ENCODE data around the gene MB.
A peak's percentile ranks its signal among the peaks of the same experiment; 100 is the strongest.

The MB gene

DNA sequence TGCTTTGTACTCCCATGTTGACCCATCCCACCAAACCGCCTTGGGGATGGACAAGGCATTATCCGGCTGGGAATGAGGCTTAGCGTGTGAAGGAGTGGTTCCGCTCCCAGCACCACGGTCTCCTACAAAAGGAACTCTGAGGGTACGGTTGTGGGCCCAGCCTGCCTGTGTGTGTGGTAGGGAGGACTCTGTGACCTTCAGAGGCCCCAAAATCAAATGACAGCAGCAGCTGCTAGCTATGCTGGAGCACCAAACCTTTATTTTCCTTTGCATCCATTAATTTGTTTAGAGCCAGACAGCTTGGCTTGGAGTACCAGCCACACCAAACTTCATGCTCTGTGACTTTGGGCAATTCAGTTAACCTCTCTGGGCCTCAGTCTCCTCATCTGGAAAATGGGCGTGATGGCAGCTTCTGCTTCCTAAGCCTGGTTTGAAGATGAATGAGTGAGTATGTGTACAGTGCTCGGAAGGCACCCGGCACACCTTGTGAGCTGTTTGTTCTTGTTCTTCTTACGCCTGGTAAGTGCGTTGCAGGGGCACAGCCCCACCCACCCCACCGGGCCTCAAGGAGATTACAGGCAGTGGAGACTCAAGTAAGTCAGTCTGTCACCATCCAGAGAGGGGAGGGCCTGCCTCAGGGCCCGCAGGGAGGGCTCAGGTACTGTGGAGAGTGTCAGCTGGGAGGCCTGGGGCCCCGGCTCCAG, 25.3 kb downstream of the MB start:
- peak overlapping the region; percentile 16 for H2BK12ac ChIP-seq (ENCODE audit: low read length)

DNA sequence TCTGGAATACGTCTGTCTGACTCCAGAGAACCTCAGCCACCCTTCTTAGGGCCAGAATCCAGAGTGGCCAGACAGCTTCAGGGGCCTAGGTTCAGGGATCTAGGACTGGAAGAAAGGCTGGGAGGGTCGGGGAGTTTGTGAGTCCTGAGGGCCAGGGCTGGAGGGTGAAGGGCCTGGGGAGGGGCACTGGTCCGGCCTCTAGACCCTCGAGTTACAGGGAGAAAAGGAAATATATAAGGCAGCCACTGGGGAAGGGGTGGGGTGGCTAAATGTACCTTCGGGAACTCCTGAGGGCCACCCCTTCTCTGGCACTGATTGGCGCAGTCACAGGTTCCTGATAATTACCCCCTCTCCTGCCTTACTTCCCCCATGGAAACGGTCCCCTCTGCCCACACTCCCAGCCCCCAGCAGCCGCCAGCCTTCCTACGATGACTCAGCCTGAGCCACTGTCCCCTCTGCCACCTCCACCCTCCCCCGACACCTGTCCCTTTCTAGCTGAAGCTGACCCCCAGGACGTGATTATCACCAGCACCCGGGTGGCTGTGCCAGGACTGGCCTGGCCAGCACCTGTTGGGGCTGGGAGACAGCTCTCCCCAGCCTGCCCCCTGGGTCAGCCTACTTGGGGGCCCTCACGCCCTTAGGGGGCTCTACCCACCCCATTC, 26.4 kb downstream of the MB start:
- no peak for DNase-seq
- Histone ChIP-seq H3K27ac (ENCODE audit: low read depth, low read length) (no peak overlapping the region), H3K4me3 (ENCODE audit: low read depth, low read length) (no peak overlapping the region), H3K9ac (ENCODE audit: low read length) (no peak overlapping the region), H2AK5ac (ENCODE audit: low read length) (peak overlapping the region; percentile 51), H3K18ac (ENCODE audit: low read length) (no peak overlapping the region), H2AFZ (ENCODE audit: insufficient read depth, low read length, poor library complexity) (no peak overlapping the region), H4K8ac (ENCODE audit: low read depth, low read length) (no peak overlapping the region), H3K4me2 (ENCODE audit: low read length) (no peak overlapping the region), H3K79me1 (ENCODE audit: low read length) (peaks cover 11% of the 10 kb centered on the region), H3K79me2 (ENCODE audit: control insufficient read depth, insufficient read depth, low read length, poor library complexity) (no peaks in the 10 kb centered on the region), H3K4me1 (ENCODE audit: control insufficient read depth in 1 of 2, insufficient read depth in 2 of 2, low read length in 2 of 2) (peaks cover 19 to 29% of the 10 kb centered on the region in 2 experiments), H4K91ac (ENCODE audit: low read depth, low read length) (no peak overlapping the region), H2BK120ac (ENCODE audit: insufficient read depth, low read length, poor library complexity) (peak overlapping the region; percentile 14), H3K27me3 (ENCODE audit: insufficient read depth, low read length) (no peaks in the 10 kb centered on the region), H3K14ac (ENCODE audit: low read length) (no peak overlapping the region), H2BK5ac (ENCODE audit: low read depth, low read length, poor library complexity) (peak overlapping the region; percentile 23), H3K36me3 (ENCODE audit: control insufficient read depth in 1 of 2, insufficient read depth in 2 of 2, low read length in 2 of 2) (no peaks in the 10 kb centered on the region), H3K4ac (ENCODE audit: low read depth, low read length) (no peak overlapping the region), H3K23ac (ENCODE audit: low read length) (no peak overlapping the region), H2BK12ac (ENCODE audit: low read length) (peak overlapping the region; percentile 52), H3K9me3 (ENCODE audit: insufficient read depth, low read depth, low read length) (peaks cover 2% of the 10 kb centered on the region), H4K12ac (ENCODE audit: low read depth, low read length) (no peak overlapping the region)
- no CpG with 5 or more reads among the region's 13 CpGs for WGBS (ENCODE audit: extremely low coverage, insufficient coverage, insufficient read length)

More for the DNA sequence above, 25.3 kb downstream of the MB start:
- no peaks in the 10 kb centered on the region for H3K36me3 ChIP-seq (ENCODE audit: control insufficient read depth in 1 of 2, insufficient read depth in 2 of 2, low read length in 2 of 2)
- no CpG with 5 or more reads among the region's 14 CpGs for WGBS (ENCODE audit: extremely low coverage, insufficient coverage, insufficient read length)
- H3K9ac ChIP-seq (ENCODE audit: low read length), result no peak overlapping the region
- H3K18ac ChIP-seq (ENCODE audit: low read length), result peak overlapping the region; percentile 35
- no peak overlapping the region for H3K27ac ChIP-seq (ENCODE audit: low read depth, low read length)
- H4K91ac ChIP-seq (ENCODE audit: low read depth, low read length), result no peak overlapping the region
- H2BK5ac ChIP-seq (ENCODE audit: low read depth, low read length, poor library complexity), result no peak overlapping the region
- peaks cover 19 to 34% of the 10 kb centered on the region in 2 experiments for H3K4me1 ChIP-seq (ENCODE audit: control insufficient read depth in 1 of 2, insufficient read depth in 2 of 2, low read length in 2 of 2)
- no peak overlapping the region for H2AFZ ChIP-seq (ENCODE audit: insufficient read depth, low read length, poor library complexity)
- H4K12ac ChIP-seq (ENCODE audit: low read depth, low read length), result no peak overlapping the region
- H3K4me3 ChIP-seq (ENCODE audit: low read depth, low read length), result no peak overlapping the region
- no peak overlapping the region for H3K14ac ChIP-seq (ENCODE audit: low read length)
- H3K4ac ChIP-seq (ENCODE audit: low read depth, low read length), result no peak overlapping the region
- H3K9me3 ChIP-seq (ENCODE audit: insufficient read depth, low read depth, low read length), result peaks cover under 1% of the 10 kb centered on the region
- no peaks in the 10 kb centered on the region for H3K27me3 ChIP-seq (ENCODE audit: insufficient read depth, low read length)
- H3K23ac ChIP-seq (ENCODE audit: low read length), result no peak overlapping the region
- H3K4me2 ChIP-seq (ENCODE audit: low read length), result no peak overlapping the region
- DNase-seq, result peak in 1 of 2 donors; percentile 30
- H3K79me2 ChIP-seq (ENCODE audit: control insufficient read depth, insufficient read depth, low read length, poor library complexity), result no peaks in the 10 kb centered on the region
- H2AK5ac ChIP-seq (ENCODE audit: low read length), result peak overlapping the region; percentile 32
- H4K8ac ChIP-seq (ENCODE audit: low read depth, low read length), result no peak overlapping the region
- peaks cover 11% of the 10 kb centered on the region for H3K79me1 ChIP-seq (ENCODE audit: low read length)
- no peak overlapping the region for H2BK120ac ChIP-seq (ENCODE audit: insufficient read depth, low read length, poor library complexity)

DNA sequence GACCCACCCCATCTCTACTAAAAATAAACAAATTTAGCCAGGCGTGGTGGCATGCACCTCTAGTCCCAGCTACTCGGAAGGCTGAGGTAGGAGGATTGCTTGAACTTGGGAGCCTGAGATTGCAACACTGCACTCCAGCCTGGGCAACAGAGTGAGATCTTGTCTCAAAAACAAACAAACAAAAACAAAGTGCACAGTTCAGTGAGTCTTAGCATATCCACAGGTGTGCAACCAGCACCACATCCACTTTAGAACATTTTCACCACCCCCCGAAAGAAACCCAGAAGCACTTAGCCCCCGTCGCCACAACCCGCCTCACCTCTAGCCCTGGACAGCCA, 27.4 kb downstream of the MB start:
- Histone ChIP-seq H3K27me3 (ENCODE audit: insufficient read depth, low read length) (no peaks in the 10 kb centered on the region), H3K4ac (ENCODE audit: low read depth, low read length) (no peak overlapping the region)

DNA sequence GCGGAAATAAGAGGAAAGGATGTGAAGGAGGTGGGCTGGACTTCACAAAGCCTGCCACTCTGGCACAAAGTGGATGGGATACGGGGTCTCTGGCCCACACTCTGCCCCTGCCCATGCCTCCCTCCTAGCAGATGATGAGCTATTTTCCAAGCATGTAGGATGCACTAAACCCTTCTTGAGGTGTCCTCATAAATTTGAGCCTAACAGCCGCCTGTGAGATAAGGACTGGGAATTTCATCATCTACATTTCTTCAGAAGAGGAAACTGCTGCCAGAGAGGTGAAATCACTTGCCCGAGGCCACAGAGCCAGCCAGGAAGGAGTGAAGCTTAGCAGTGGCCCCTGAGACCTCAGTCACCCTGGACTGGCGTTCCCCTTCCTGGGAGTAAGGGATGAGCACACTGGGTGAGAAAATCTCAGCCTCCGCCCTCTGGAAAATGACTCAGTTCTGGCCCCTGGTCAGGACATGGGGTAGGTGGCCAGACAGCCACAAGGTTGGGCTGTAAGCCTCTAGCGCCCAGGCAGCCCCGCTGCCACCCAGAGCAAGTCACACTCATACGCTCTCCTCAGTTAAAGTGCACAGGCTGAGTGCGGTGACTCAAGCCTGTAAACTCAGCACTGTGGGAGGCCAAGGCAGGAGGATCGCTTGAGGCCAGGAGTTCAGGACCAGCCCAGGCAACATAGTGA, 27.9 kb downstream of the MB start:
- no peaks in the 10 kb centered on the region for H3K79me2 ChIP-seq (ENCODE audit: control insufficient read depth, insufficient read depth, low read length, poor library complexity)
- H3K4me3 ChIP-seq (ENCODE audit: low read depth, low read length), result no peak overlapping the region
- no peak overlapping the region for H3K23ac ChIP-seq (ENCODE audit: low read length)
- peaks cover 11% of the 10 kb centered on the region for H3K79me1 ChIP-seq (ENCODE audit: low read length)
- peaks cover 19 to 29% of the 10 kb centered on the region in 2 experiments for H3K4me1 ChIP-seq (ENCODE audit: control insufficient read depth in 1 of 2, insufficient read depth in 2 of 2, low read length in 2 of 2)
- peak overlapping the region; percentile 39 for H2BK12ac ChIP-seq (ENCODE audit: low read length)
- H3K9ac ChIP-seq (ENCODE audit: low read length), result no peak overlapping the region
- H3K36me3 ChIP-seq (ENCODE audit: control insufficient read depth in 1 of 2, insufficient read depth in 2 of 2, low read length in 2 of 2), result no peaks in the 10 kb centered on the region
- H3K27me3 ChIP-seq (ENCODE audit: insufficient read depth, low read length), result no peaks in the 10 kb centered on the region
- H2AK5ac ChIP-seq (ENCODE audit: low read length), result peak overlapping the region; percentile 16
- H3K14ac ChIP-seq (ENCODE audit: low read length), result no peak overlapping the region
- peak overlapping the region; percentile 31 for H3K27ac ChIP-seq (ENCODE audit: low read depth, low read length)
- H3K4ac ChIP-seq (ENCODE audit: low read depth, low read length), result no peak overlapping the region
- peaks cover 2% of the 10 kb centered on the region for H3K9me3 ChIP-seq (ENCODE audit: insufficient read depth, low read depth, low read length)
- WGBS (ENCODE audit: extremely low coverage, insufficient coverage, insufficient read length), result no CpG with 5 or more reads among the region's 11 CpGs
- H4K8ac ChIP-seq (ENCODE audit: low read depth, low read length), result no peak overlapping the region
- H2BK5ac ChIP-seq (ENCODE audit: low read depth, low read length, poor library complexity), result no peak overlapping the region
- no peak overlapping the region for H2BK120ac ChIP-seq (ENCODE audit: insufficient read depth, low read length, poor library complexity)
- H3K4me2 ChIP-seq (ENCODE audit: low read length), result no peak overlapping the region
- H4K91ac ChIP-seq (ENCODE audit: low read depth, low read length), result peak overlapping the region; percentile 47
- peak; percentile 99 to 100 for DNase-seq
- no peak overlapping the region for H4K12ac ChIP-seq (ENCODE audit: low read depth, low read length)
- H2AFZ ChIP-seq (ENCODE audit: insufficient read depth, low read length, poor library complexity), result no peak overlapping the region
- H3K18ac ChIP-seq (ENCODE audit: low read length), result peak overlapping the region; percentile 8

More for the DNA sequence above, 27.4 kb downstream of the MB start:
- Histone ChIP-seq H2AFZ (ENCODE audit: insufficient read depth, low read length, poor library complexity) (no peak overlapping the region), H3K14ac (ENCODE audit: low read length) (no peak overlapping the region), H3K9ac (ENCODE audit: low read length) (no peak overlapping the region), H3K27ac (ENCODE audit: low read depth, low read length) (peak overlapping the region; percentile 31), H3K4me1 (ENCODE audit: control insufficient read depth in 1 of 2, insufficient read depth in 2 of 2, low read length in 2 of 2) (peaks cover 19 to 29% of the 10 kb centered on the region in 2 experiments), H2BK120ac (ENCODE audit: insufficient read depth, low read length, poor library complexity) (no peak overlapping the region), H3K79me1 (ENCODE audit: low read length) (peaks cover 11% of the 10 kb centered on the region), H4K91ac (ENCODE audit: low read depth, low read length) (peak overlapping the region; percentile 20), H4K8ac (ENCODE audit: low read depth, low read length) (no peak overlapping the region), H3K4me2 (ENCODE audit: low read length) (no peak overlapping the region), H3K36me3 (ENCODE audit: control insufficient read depth in 1 of 2, insufficient read depth in 2 of 2, low read length in 2 of 2) (no peaks in the 10 kb centered on the region), H2BK5ac (ENCODE audit: low read depth, low read length, poor library complexity) (no peak overlapping the region), H3K79me2 (ENCODE audit: control insufficient read depth, insufficient read depth, low read length, poor library complexity) (no peaks in the 10 kb centered on the region), H3K4me3 (ENCODE audit: low read depth, low read length) (no peak overlapping the region), H3K18ac (ENCODE audit: low read length) (no peak overlapping the region), H3K23ac (ENCODE audit: low read length) (no peak overlapping the region), H4K12ac (ENCODE audit: low read depth, low read length) (no peak overlapping the region), H3K9me3 (ENCODE audit: insufficient read depth, low read depth, low read length) (peaks cover 2% of the 10 kb centered on the region), H2AK5ac (ENCODE audit: low read length) (no peak overlapping the region), H2BK12ac (ENCODE audit: low read length) (peak overlapping the region; percentile 25)
- no peak for DNase-seq
- whole genome bisulfite sequencing (ENCODE audit: extremely low coverage, insufficient coverage, insufficient read length), result no CpG with 5 or more reads among the region's 6 CpGs

Data from trophoblast cell (in vitro differentiated cells and primary cell).